GM15510 (cell line): Measurements from ENCODE around the gene OR10V1.

Experiments
- POLR2A ChIP-seq: IDR thresholded peaks from 3 replicates; pipeline ENCODE4 v1.6.1; 2011; ENCODE audit warnings: borderline replicate concordance; ENCODE audit not compliant: insufficient read length; ENCODE audit errors: extremely low read depth

The OR10V1 gene

GRCh38 chr11:59728154-59728553 lies 14.5 kb upstream of the OR10V1 start:
- no peak for TF ChIP-seq POLR2A

- TF ChIP-seq POLR2A, result no peak
These were observed 13.8 kb upstream of the OR10V1 start for GRCh38 chr11:59727426-59727825.

DNA sequence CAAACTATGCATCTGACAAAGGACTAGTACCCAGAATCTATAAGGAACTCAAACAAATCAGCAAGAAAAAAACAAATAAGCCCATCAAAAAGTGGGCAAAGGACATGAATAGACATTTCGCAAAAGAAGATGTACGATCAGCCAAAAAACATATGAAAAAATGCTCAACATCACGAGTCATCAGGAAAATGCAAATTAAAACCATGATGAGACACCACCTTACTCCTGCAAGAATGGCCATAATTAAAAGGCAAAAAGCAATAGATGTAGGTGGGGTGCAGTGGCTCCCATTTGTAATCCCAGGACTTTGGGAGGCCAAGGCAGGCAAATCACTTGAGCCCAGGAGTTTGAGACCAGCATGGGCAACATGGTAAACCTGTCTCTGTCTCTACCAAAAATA lies 10.4 kb upstream of the OR10V1 start:
- TF ChIP-seq POLR2A, result no peak

- no peak for TF ChIP-seq POLR2A
These were observed 5.9 kb upstream of the OR10V1 start for GRCh38 chr11:59719556-59719955.

GRCh38 chr11:59716051-59716450 lies 2.4 kb upstream of the OR10V1 start:
- no peak for TF ChIP-seq POLR2A

- TF ChIP-seq POLR2A, result no peak
These were observed 3.4 kb downstream of the OR10V1 start for GRCh38 chr11:59710136-59710847.

DNA sequence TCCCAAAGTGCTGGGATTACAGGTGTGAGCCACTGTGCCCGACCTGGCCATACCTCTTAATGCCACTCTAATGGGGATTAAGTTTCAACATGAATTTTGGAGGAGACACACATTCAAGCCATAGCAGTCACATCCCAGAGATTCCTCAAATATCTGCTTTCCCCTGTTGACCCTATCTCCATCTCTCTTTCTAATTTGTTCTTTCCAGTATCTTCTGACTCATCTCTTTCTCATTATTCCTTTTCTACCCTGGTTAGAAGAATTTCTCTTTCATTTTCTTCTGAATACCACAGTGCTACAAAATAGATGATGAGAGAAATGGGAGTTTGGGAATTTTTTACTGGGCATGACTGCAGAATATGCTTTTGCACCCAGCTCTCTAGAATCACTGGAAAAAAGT lies 5.1 kb downstream of the OR10V1 start:
- no peak for TF ChIP-seq POLR2A

GRCh38 chr11:59707371-59707770 lies 6.3 kb downstream of the OR10V1 start:
- TF ChIP-seq POLR2A, result no peak

DNA sequence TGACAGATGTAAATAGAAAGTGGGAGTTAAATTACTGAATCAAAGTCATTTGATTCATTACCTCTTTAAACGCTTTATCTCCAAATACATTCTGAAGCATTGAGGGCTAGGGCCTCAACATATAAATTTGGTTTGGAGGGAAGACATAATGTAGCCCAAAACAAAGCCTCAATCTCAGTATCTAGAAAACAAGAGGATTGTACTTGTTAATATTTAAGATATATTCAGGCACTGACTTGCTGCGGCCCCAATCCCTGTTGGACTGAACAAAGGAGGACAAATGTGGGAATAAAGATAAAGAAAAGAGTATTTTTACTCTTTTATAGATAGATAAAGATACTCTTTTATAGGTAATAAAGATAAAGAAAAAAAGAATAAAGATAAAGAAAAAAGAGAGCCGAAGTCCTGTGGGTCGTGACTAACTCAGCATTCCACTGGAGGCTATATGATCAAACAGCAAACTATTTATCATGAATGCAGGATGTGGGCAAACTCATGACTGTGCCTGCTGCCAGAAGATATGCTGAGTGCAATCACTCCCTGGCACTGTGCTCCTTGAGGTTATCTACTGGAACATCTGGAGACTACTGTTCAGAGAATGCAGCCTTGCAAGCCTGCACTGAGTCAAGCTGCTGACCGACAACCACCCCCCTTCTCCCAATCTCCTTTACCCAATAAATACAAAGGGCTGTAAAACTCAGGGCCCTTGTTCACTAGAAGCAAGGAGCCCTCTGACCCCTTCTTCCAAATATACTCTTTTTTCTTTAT lies 6.9 kb downstream of the OR10V1 start:
- TF ChIP-seq POLR2A, result no peak

- no peak for TF ChIP-seq POLR2A
These were observed 8.4 kb downstream of the OR10V1 start for GRCh38 chr11:59705294-59705693.

DNA sequence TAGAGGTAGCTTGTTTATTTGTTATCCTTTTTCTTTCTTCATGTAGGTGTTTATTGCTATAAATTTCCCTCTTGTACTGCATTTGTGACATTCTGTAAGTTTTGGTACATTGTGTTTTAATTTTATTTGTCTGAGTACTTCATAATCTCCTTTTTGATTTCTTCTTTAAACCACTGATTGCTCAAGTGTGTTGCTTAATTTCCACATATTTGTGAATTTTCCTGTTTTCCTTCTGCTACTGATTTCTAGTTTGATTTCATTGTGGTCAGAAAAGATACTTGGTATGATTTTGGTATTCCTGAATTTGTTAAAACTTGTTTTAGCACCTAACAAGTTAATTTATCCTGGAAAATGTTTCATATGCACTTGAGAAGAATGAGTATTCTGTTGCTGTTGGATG lies 15.1 kb downstream of the OR10V1 start:
- TF ChIP-seq POLR2A, result no peak

DNA sequence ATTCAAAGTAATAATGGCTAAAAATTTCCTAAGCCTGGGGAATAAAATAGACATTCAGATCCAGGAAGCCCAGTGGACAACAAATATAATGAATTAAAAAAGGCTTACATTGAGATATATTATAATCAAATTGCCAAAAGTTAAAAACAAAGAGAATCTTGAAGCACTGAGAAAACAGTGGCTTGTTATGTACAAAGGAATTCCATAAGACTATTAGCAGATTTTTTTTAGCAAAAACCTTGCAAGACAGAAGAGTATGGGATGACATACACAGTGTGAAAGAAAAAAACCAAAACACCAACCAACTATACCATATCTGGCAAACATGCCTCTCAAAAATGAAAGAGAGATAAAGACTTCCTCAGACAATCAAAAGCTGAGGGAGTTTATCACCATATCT lies 20.7 kb downstream of the OR10V1 start:
- no peak for TF ChIP-seq POLR2A

DNA sequence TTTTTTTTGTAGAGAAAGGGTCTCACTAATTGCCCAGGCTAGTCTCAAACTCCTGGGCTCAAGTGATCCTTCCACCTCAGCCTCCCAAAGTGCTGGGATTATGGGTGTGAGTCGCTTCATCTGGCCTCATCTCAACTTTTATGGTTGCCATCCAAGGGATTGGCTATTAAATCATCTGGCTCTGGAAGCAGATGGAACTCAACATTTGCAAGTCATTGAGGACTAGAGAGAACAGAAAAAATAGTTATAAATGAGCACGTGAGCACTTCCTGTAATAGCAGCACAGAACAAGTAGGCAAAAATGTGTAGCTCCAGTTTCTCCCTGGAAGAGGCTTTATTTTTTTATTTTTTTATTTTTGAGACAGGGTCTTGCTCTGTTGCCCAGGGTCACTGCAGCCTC lies 22.5 kb downstream of the OR10V1 start:
- no peak for TF ChIP-seq POLR2A

GRCh38 chr11:59689015-59689414 lies 24.6 kb downstream of the OR10V1 start:
- no peak for TF ChIP-seq POLR2A

DNA sequence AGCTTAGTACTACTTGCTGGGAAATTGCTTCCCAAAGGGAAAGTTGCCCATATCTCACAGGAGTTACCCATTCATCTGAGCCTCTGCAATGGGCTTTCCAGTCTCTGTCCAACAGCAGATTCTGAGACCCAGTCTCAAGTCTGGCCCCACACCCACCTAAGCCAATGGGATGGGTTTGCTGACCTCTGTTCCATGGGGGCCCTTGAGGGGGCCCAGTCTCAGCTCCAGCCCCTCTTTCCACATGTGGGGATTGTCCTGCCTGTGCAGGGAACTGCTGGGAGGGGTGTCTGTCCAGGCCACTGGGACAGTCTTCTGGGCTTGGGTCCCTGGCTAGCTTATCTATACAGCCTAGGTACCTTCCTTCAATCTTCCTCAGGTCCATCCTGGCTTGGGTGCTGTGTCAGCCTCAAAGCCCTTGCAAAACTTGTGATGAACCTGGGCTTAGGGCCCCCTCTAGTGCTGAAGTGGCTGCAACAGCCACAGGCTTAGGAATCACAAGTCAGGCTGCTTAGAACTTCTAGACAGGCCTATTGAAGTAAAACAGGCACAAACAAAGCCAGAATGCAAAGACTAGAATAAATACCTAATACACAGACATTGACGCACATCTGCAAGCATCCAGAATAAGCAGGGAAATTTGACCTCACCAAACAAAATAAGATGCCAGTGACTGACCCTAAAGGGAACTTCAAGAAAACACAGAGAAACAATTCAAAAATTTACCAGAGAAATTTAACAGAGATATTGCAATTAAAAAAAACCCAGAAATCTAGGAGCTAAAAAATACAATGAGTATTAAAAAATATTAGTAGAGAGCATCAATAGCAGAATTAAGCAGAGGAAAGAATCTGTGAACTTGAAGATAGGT lies 33.1 kb downstream of the OR10V1 start:
- TF ChIP-seq POLR2A, result no peak

DNA sequence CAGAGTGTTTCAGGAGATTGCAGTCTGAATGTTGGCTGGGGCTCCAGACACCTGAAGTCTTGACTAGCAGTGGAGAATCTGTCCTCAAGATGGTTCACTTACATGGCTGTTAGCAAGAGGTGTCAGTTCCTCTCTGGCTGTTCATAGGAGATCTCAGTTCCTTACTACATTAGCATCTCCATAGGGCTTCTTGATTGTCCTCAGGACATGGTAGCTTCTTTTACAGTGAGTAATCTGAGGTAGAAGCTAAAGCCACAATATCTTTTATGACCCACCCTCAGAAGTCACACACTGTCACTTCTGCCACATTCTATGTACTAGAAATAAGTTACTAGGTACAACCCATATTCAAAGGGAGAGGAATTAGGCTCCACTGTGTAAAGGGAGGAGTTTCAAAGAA lies 34.3 kb downstream of the OR10V1 start:
- TF ChIP-seq POLR2A, result no peak

- no peak for TF ChIP-seq POLR2A
These were observed 34.9 kb downstream of the OR10V1 start for GRCh38 chr11:59678813-59679165.
